GM23338 (cell line): ENCODE measurements around the gene TNFRSF19. TPM values are rescaled to one million over a fixed set of nuclear protein-coding genes. Genes with fewer than 3 reads are reported as not detected.

Experiments used
- CREB1 ChIP-seq: fragments of 250-450 bp; sonication (Bioruptor Pico); IDR thresholded peaks from 2 replicates; pipeline ENCODE4 v1.5.0; 2020; ENCODE audit warnings: low read depth, mild to moderate bottlenecking, moderate library complexity
- EZH2 ChIP-seq: fragments of 200-600 bp; sonication (generic); IDR thresholded peaks from one replicate; pipeline ENCODE4 v1.8.0; 2017; ENCODE audit warnings: antibody characterized with exemption, mild to moderate bottlenecking, low read depth; ENCODE audit not compliant: unreplicated experiment
- EZH2phosphoT487 ChIP-seq: fragments of 200-600 bp; sonication (generic); IDR thresholded peaks from one replicate; pipeline ENCODE4 v1.8.1; 2018; ENCODE audit warnings: antibody characterized with exemption; ENCODE audit not compliant: unreplicated experiment
- JUNB ChIP-seq: IDR thresholded peaks from one replicate; pipeline ENCODE4 v1.6.1; 2016; ENCODE audit warnings: antibody characterized with exemption; ENCODE audit not compliant: unreplicated experiment
- POLR2AphosphoS5 ChIP-seq: IDR thresholded peaks from 2 replicates; pipeline ENCODE4 v1.6.1; 2016; ENCODE audit warnings: antibody characterized with exemption, low read depth
- REST ChIP-seq: IDR thresholded peaks from one replicate; pipeline ENCODE4 v1.6.1; 2018; ENCODE audit warnings: antibody characterized with exemption; ENCODE audit not compliant: unreplicated experiment
- STAT1 ChIP-seq: IDR thresholded peaks from one replicate; pipeline ENCODE4 v1.6.1; 2016; ENCODE audit warnings: antibody characterized with exemption; ENCODE audit not compliant: unreplicated experiment
- ZNF114 ChIP-seq: fragments of 250-450 bp; sonication (Bioruptor Pico); IDR thresholded peaks from 2 replicates; pipeline ENCODE4 v1.5.0; 2020; ENCODE audit warnings: mild to moderate bottlenecking, moderate library complexity
- ZNF462 ChIP-seq: fragments of 250-450 bp; sonication (Bioruptor Pico); IDR thresholded peaks from 2 replicates; pipeline ENCODE4 v1.5.0; 2020; ENCODE audit warnings: mild to moderate bottlenecking, moderate library complexity
- polyA plus RNA-seq: library from polyadenylated mRNA; unstranded; fragments of >200 nt; fragmentation: Nextera tagmentation; extraction: Ambion mirVana; gene quantifications from 2 replicates; pipeline ENCODE4 v1.2.1, GENCODE V29; 2016
- total RNA-seq: library from RNA; depleted of rRNA; stranded (reverse); fragments of >200 nt; shearing (Covaris generic); gene quantifications from 2 replicates; pipeline ENCODE4 v1.2.3, GENCODE V29; 2014

Gene TNFRSF19
- total and polyA plus RNA-seq, 2 experiments from 2014 or later: 0.21 to 0.35 TPM

- TF ChIP-seq ZNF462 (CRISPR knock-in tag): no peak
- no peak for TF ChIP-seq STAT1
- TF ChIP-seq EZH2: no peak
- no peak for TF ChIP-seq REST
- TF ChIP-seq ZNF114: no peak
- no peak for TF ChIP-seq POLR2AphosphoS5
- TF ChIP-seq JUNB: no peak
- no peak for TF ChIP-seq CREB1 (CRISPR knock-in tag)
- TF ChIP-seq EZH2phosphoT487: no peak
Observed at GRCh38 chr13:23643338-23644125, 73.3 kb downstream of the TNFRSF19 start (continued).
